Bronchial epithelial cell (primary cell): ENCODE data around the gene ADGRG3. TPM values are rescaled to one million over a fixed set of nuclear protein-coding genes. Genes with fewer than 3 reads are reported as not detected.
"Not testable (repeated sequence)": the region's sequence is repeated elsewhere in the genome, so short reads cannot be mapped to it uniquely, and the experiment has no call there.

Experiments used
- DNase-seq: peaks from one replicate; pipeline ENCODE4 v3.0.0-alpha.2; 2010; ENCODE audit warnings: low read depth
- FAIRE-seq: peaks from 2 replicates; lab custom pipeline; 2011; peaks lifted over from hg19 to GRCh38; lab: Jason Lieb, UNC
- H3K27me3 ChIP-seq: 2 replicates; pipeline ENCODE4 v1.5.1; 2011; ENCODE audit warnings: low read length; ENCODE audit not compliant: control insufficient read depth, insufficient read depth
- H3K36me3 ChIP-seq: 2 replicates; pipeline ENCODE4 v1.5.1; 2011; ENCODE audit warnings: low read length; ENCODE audit not compliant: control insufficient read depth, insufficient read depth
- H3K4me3 ChIP-seq: 2 replicates; pipeline ENCODE4 v1.5.1; 2011; ENCODE audit warnings: mild to moderate bottlenecking, low read depth, low read length, control low read depth
- CTCF ChIP-seq: IDR thresholded peaks from 2 replicates; pipeline ENCODE4 v1.5.1; 2011; ENCODE audit warnings: mild to moderate bottlenecking, moderate library complexity, low read length, control low read depth, inconsistent platforms; ENCODE audit not compliant: insufficient read depth, severe bottlenecking
- total RNA-seq: library from RNA; depleted of rRNA; stranded (reverse); fragments of >200 nt; gene quantifications from 2 replicates; pipeline ENCODE4 v1.2.1, GENCODE V29; 2014

ADGRG3 gene
- total RNA-seq, 1 donor from 2014 or later = not detected

GRCh38 chr16:57670196-57670595, 2.1 kb downstream of the ADGRG3 start:
- peaks cover 10% of the 10 kb centered on the region for H3K27me3 ChIP-seq
- FAIRE-seq (no peak), DNase-seq (no peak)
- TF ChIP-seq CTCF = no peak
- H3K4me3 ChIP-seq = no peak overlapping the region
- H3K36me3 ChIP-seq = no peaks in the 10 kb centered on the region

GRCh38 chr16:57671451-57671850, 3.3 kb downstream of the ADGRG3 start:
- not testable (repeated sequence) for FAIRE-seq, H3K4me3 ChIP-seq, H3K36me3 ChIP-seq, DNase-seq
- H3K27me3 ChIP-seq = peaks cover 10% of the 10 kb centered on the region

- DNase-seq = no peak
- Histone ChIP-seq H3K36me3 (no peaks in the 10 kb centered on the region), H3K27me3 (peaks cover 10% of the 10 kb centered on the region), H3K4me3 (no peak overlapping the region)
- no peak for FAIRE-seq
- no peak for TF ChIP-seq CTCF
These were observed 4.3 kb downstream of the ADGRG3 start for GRCh38 chr16:57672416-57672815.

- H3K4me3 ChIP-seq = no peak overlapping the region
- no peak for TF ChIP-seq CTCF
- no peaks in the 10 kb centered on the region for H3K36me3 ChIP-seq
- H3K27me3 ChIP-seq = peaks cover 10% of the 10 kb centered on the region
- FAIRE-seq (no peak), DNase-seq (no peak)
These were observed 4.7 kb downstream of the ADGRG3 start for GRCh38 chr16:57672824-57673223.

- TF ChIP-seq CTCF = no peak
- Histone ChIP-seq H3K36me3 (no peaks in the 10 kb centered on the region), H3K27me3 (peaks cover 13% of the 10 kb centered on the region), H3K4me3 (no peak overlapping the region)
- DNase-seq (peak; percentile 15), FAIRE-seq (no peak)
These were observed 7.8 kb downstream of the ADGRG3 start for GRCh38 chr16:57675741-57676551.

- TF ChIP-seq CTCF = no peak
- H3K4me3 ChIP-seq = no peak overlapping the region
- peaks cover 13% of the 10 kb centered on the region for H3K27me3 ChIP-seq
- no peak for DNase-seq
- H3K36me3 ChIP-seq = no peaks in the 10 kb centered on the region
- FAIRE-seq = no peak
These were observed 8.5 kb downstream of the ADGRG3 start for GRCh38 chr16:57676553-57677085.
